Measurements from ENCODE around the gene ANKRD11.

- no peak for TF ChIP-seq POLR2A (IDR thresholded peaks at IDR 0.05; ENCODE audit: low read depth, low read length)
- TF ChIP-seq SPI1 (IDR thresholded peaks at IDR 0.05; ENCODE audit: low read depth, low read length): no peak
These were observed 4.8 kb upstream of the ANKRD11 start for GRCh38 chr16:89495121-89495520.
